Measurements from ENCODE around the gene MACC1. TPM values are rescaled to one million over a fixed set of nuclear protein-coding genes. Genes with fewer than 3 reads are reported as not detected.
A peak's percentile ranks its signal among the peaks of the same experiment; 100 is the strongest.

MACC1 gene
- total and polyA plus RNA-seq, 2 experiments from 2014 or later = 3.4 to 13.4 TPM

DNA sequence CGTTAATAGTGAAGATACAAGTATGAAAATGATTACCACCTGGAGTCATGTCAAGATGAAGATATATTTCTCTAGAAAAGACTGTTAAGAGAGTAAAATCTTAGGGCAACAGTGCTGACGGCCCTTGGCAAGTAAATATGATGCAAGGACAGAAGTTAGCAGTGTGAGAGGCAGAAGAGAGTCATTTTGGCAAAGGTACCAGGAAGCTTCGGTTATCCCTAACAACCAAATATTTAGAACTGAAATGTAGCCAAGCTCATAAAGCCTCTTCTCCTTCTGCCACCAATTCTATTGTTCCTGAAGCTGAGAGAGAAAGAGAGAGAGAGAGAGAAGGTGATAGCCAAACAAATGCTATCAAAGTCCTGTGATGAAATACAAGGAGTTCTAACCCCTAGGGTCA, 109.6 kb downstream of the MACC1 start:
- ATAC-seq (no peak), DNase-seq (ENCODE audit: low spot score) (no peak)
- no peaks in the 10 kb centered on the region for H3K9me3 Mint-ChIP-seq
- Histone ChIP-seq H3K79me2 (replicated peaks; ENCODE audit: insufficient read depth) (peaks cover 100% of the 10 kb centered on the region), H3K36me3 (ENCODE audit: insufficient read depth) (peaks cover 9% of the 10 kb centered on the region), H3K27ac (ENCODE audit: low read depth) (peak overlapping the region; percentile 36), H4K20me1 (replicated peaks; ENCODE audit: insufficient read depth) (peaks cover under 1% of the 10 kb centered on the region; the same call in 1 of the 2 replicates), H3K4me3 (no peak overlapping the region), H3K9me2 (ENCODE audit: insufficient read depth) (no peaks in the 10 kb centered on the region), H3K4me1 (ENCODE audit: insufficient read depth) (peaks cover 38% of the 10 kb centered on the region), H3F3A (replicated peaks; ENCODE audit: low read depth) (no peaks in the 10 kb centered on the region; the same call in 1 of the 2 replicates), H3K4me2 (no peak overlapping the region), H3K27me3 (ENCODE audit: insufficient read depth) (no peaks in the 10 kb centered on the region), H2AFZ (no peak overlapping the region)
- no peak overlapping the region for H3K27ac Mint-ChIP-seq
- TF ChIP-seq, protein P1, sequence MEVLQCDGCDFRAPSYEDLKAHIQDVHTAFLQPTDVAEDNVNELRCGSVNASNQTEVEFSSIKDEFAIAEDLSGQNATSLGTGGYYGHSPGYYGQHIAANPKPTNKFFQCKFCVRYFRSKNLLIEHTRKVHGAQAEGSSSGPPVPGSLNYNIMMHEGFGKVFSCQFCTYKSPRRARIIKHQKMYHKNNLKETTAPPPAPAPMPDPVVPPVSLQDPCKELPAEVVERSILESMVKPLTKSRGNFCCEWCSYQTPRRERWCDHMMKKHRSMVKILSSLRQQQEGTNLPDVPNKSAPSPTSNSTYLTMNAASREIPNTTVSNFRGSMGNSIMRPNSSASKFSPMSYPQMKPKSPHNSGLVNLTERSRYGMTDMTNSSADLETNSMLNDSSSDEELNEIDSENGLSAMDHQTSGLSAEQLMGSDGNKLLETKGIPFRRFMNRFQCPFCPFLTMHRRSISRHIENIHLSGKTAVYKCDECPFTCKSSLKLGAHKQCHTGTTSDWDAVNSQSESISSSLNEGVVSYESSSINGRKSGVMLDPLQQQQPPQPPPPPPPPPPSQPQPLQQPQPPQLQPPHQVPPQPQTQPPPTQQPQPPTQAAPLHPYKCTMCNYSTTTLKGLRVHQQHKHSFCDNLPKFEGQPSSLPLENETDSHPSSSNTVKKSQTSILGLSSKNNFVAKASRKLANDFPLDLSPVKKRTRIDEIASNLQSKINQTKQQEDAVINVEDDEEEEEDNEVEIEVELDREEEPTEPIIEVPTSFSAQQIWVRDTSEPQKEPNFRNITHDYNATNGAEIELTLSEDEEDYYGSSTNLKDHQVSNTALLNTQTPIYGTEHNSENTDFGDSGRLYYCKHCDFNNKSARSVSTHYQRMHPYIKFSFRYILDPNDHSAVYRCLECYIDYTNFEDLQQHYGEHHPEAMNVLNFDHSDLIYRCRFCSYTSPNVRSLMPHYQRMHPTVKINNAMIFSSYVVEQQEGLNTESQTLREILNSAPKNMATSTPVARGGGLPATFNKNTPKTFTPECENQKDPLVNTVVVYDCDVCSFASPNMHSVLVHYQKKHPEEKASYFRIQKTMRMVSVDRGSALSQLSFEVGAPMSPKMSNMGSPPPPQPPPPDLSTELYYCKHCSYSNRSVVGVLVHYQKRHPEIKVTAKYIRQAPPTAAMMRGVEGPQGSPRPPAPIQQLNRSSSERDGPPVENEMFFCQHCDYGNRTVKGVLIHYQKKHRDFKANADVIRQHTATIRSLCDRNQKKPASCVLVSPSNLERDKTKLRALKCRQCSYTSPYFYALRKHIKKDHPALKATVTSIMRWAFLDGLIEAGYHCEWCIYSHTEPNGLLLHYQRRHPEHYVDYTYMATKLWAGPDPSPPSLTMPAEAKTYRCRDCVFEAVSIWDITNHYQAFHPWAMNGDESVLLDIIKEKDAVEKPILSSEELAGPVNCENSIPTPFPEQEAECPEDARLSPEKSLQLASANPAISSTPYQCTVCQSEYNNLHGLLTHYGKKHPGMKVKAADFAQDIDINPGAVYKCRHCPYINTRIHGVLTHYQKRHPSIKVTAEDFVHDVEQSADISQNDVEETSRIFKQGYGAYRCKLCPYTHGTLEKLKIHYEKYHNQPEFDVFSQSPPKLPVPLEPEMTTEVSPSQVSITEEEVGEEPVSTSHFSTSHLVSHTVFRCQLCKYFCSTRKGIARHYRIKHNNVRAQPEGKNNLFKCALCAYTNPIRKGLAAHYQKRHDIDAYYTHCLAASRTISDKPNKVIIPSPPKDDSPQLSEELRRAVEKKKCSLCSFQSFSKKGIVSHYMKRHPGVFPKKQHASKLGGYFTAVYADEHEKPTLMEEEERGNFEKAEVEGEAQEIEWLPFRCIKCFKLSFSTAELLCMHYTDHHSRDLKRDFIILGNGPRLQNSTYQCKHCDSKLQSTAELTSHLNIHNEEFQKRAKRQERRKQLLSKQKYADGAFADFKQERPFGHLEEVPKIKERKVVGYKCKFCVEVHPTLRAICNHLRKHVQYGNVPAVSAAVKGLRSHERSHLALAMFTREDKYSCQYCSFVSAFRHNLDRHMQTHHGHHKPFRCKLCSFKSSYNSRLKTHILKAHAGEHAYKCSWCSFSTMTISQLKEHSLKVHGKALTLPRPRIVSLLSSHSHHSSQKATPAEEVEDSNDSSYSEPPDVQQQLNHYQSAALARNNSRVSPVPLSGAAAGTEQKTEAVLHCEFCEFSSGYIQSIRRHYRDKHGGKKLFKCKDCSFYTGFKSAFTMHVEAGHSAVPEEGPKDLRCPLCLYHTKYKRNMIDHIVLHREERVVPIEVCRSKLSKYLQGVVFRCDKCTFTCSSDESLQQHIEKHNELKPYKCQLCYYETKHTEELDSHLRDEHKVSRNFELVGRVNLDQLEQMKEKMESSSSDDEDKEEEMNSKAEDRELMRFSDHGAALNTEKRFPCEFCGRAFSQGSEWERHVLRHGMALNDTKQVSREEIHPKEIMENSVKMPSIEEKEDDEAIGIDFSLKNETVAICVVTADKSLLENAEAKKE (CRISPR knock-in tag; IDR thresholded peaks at IDR 0.05) = no peak
- no peak for TF ChIP-seq CREB1 (CRISPR knock-in tag; IDR thresholded peaks at IDR 0.05; ENCODE audit: low read depth)
- TF ChIP-seq, protein P2, sequence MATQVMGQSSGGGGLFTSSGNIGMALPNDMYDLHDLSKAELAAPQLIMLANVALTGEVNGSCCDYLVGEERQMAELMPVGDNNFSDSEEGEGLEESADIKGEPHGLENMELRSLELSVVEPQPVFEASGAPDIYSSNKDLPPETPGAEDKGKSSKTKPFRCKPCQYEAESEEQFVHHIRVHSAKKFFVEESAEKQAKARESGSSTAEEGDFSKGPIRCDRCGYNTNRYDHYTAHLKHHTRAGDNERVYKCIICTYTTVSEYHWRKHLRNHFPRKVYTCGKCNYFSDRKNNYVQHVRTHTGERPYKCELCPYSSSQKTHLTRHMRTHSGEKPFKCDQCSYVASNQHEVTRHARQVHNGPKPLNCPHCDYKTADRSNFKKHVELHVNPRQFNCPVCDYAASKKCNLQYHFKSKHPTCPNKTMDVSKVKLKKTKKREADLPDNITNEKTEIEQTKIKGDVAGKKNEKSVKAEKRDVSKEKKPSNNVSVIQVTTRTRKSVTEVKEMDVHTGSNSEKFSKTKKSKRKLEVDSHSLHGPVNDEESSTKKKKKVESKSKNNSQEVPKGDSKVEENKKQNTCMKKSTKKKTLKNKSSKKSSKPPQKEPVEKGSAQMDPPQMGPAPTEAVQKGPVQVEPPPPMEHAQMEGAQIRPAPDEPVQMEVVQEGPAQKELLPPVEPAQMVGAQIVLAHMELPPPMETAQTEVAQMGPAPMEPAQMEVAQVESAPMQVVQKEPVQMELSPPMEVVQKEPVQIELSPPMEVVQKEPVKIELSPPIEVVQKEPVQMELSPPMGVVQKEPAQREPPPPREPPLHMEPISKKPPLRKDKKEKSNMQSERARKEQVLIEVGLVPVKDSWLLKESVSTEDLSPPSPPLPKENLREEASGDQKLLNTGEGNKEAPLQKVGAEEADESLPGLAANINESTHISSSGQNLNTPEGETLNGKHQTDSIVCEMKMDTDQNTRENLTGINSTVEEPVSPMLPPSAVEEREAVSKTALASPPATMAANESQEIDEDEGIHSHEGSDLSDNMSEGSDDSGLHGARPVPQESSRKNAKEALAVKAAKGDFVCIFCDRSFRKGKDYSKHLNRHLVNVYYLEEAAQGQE (IDR thresholded peaks at IDR 0.05; ENCODE audit: unreplicated experiment) = no peak
- no peak for TF ChIP-seq EZH2 (IDR thresholded peaks at IDR 0.05; ENCODE audit: low read depth, unreplicated experiment)
- no peak for TF ChIP-seq JUNB (IDR thresholded peaks at IDR 0.05; ENCODE audit: unreplicated experiment)
- TF ChIP-seq, protein P3, sequence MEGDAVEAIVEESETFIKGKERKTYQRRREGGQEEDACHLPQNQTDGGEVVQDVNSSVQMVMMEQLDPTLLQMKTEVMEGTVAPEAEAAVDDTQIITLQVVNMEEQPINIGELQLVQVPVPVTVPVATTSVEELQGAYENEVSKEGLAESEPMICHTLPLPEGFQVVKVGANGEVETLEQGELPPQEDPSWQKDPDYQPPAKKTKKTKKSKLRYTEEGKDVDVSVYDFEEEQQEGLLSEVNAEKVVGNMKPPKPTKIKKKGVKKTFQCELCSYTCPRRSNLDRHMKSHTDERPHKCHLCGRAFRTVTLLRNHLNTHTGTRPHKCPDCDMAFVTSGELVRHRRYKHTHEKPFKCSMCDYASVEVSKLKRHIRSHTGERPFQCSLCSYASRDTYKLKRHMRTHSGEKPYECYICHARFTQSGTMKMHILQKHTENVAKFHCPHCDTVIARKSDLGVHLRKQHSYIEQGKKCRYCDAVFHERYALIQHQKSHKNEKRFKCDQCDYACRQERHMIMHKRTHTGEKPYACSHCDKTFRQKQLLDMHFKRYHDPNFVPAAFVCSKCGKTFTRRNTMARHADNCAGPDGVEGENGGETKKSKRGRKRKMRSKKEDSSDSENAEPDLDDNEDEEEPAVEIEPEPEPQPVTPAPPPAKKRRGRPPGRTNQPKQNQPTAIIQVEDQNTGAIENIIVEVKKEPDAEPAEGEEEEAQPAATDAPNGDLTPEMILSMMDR (conservative IDR thresholded peaks at IDR 0.05; ENCODE audit: low read depth in 2 of 2) = no peak
- TF ChIP-seq STAT1 (IDR thresholded peaks at IDR 0.05; ENCODE audit: unreplicated experiment) = no peak
- TF ChIP-seq ZNF331 (CRISPR knock-in tag; IDR thresholded peaks at IDR 0.05; ENCODE audit: low read depth) = no peak
- TF ChIP-seq EZH2phosphoT487 (IDR thresholded peaks at IDR 0.05; ENCODE audit: unreplicated experiment) = no peak
- TF ChIP-seq POLR2AphosphoS5 (IDR thresholded peaks at IDR 0.05; ENCODE audit: low read depth) = no peak
- TF ChIP-seq, protein P4, sequence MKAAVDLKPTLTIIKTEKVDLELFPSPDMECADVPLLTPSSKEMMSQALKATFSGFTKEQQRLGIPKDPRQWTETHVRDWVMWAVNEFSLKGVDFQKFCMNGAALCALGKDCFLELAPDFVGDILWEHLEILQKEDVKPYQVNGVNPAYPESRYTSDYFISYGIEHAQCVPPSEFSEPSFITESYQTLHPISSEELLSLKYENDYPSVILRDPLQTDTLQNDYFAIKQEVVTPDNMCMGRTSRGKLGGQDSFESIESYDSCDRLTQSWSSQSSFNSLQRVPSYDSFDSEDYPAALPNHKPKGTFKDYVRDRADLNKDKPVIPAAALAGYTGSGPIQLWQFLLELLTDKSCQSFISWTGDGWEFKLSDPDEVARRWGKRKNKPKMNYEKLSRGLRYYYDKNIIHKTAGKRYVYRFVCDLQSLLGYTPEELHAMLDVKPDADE (IDR thresholded peaks at IDR 0.05) = no peak
- TF ChIP-seq ZNF114 (CRISPR knock-in tag; IDR thresholded peaks at IDR 0.05) = no peak
- TF ChIP-seq NANOG (IDR thresholded peaks at IDR 0.05; ENCODE audit: borderline replicate concordance) = no peak
- H3K36me3 Mint-ChIP-seq (ENCODE audit: low read depth) = no peaks in the 10 kb centered on the region; the same call in 2 of the 3 replicates
- no peak overlapping the region for H3K4me3 Mint-ChIP-seq
- peaks cover 13% of the 10 kb centered on the region for H3K4me1 Mint-ChIP-seq
- no peaks in the 10 kb centered on the region for H3K27me3 Mint-ChIP-seq (ENCODE audit: insufficient read depth, low read depth, poor library complexity)

Data from GM23338 (cell line).